Measurements from ENCODE around the gene SDK1. TPM values are rescaled to one million over a fixed set of nuclear protein-coding genes. Genes with fewer than 3 reads are reported as not detected.

The SDK1 gene
- total and polyA plus RNA-seq, 10 of the 15 experiments (the other 5 are each of a cell fraction or from before 2014, with no cell fraction given), result 0.14 to 0.33 TPM; not detected in 8

- no TSS peak for BruUV-seq (replicated peaks)
- Histone ChIP-seq H3K79me2 (ENCODE audit: control insufficient read depth, insufficient read depth, low read length) (no peaks in the 10 kb centered on the region), H4K20me1 (ENCODE audit: control insufficient read depth, insufficient read depth) (no peaks in the 10 kb centered on the region), H3K4me1 (ENCODE audit: control insufficient read depth, insufficient read depth, low read length) (no peaks in the 10 kb centered on the region), H3K9me3 (replicated peaks; ENCODE audit: control insufficient read depth, insufficient read depth, low read length) (no peaks in the 10 kb centered on the region; the same call in 2 of the 3 replicates), H2AFZ (ENCODE audit: control insufficient read depth, low read depth, low read length) (no peak overlapping the region), H3K27me3 (replicated peaks in 1 of 2; ENCODE audit: control insufficient read depth in 2 of 2, insufficient read depth in 2 of 2, low read length in 1 of 2) (no peaks in the 10 kb centered on the region), H3K4me3 (no peak overlapping the region), H3K27ac (ENCODE audit: control insufficient read depth, insufficient read depth) (no peak overlapping the region), H3K4me2 (ENCODE audit: control insufficient read depth, insufficient read depth) (no peak overlapping the region), H3K36me3 (ENCODE audit: control insufficient read depth in 2 of 2, insufficient read depth in 2 of 2, low read length in 1 of 2) (no peaks in the 10 kb centered on the region), H3K9ac (ENCODE audit: control insufficient read depth, insufficient read depth, low read length) (no peak overlapping the region)
- ATAC-seq (no peak), FAIRE-seq (no peak), DNase-seq (ENCODE audit: low read depth, low spot score) (no peak)
- POLR2A ChIA-PET, result no interaction called here
- TF ChIP-seq MTA2 (IDR thresholded peaks at IDR 0.05; ENCODE audit: low read depth), result no peak
- no peak for TF ChIP-seq SUZ12 (IDR thresholded peaks at IDR 0.05; ENCODE audit: unreplicated experiment)
- no peak for TF ChIP-seq CEBPB (IDR thresholded peaks at IDR 0.05; ENCODE audit: borderline replicate concordance in 1 of 2, low read depth in 2 of 2, low read length in 2 of 2)
- no peak for TF ChIP-seq NFYA (IDR thresholded peaks at IDR 0.05; ENCODE audit: borderline replicate concordance, low read depth, low read length)
- no peak for TF ChIP-seq SKIL (IDR thresholded peaks at IDR 0.05; ENCODE audit: low read depth, poor library complexity, severe bottlenecking)
- TF ChIP-seq WRNIP1 (IDR thresholded peaks at IDR 0.05; ENCODE audit: borderline replicate concordance, low read depth, low read length), result no peak
- no peak for TF ChIP-seq BMI1 (IDR thresholded peaks at IDR 0.05; ENCODE audit: borderline replicate concordance)
- SMC1A ChIA-PET (ENCODE audit: uncharacterized antibody, unreplicated experiment), result no interaction called here
- in situ Hi-C loops (cut with MboI) (no loop called here), intact Hi-C loops (cut with micrococcal nuclease; ENCODE audit: unreplicated experiment) (no loop called here)
- RAD21 ChIA-PET (ENCODE audit: unreplicated experiment), result no interaction called here
- CTCF ChIA-PET, result no interaction called here
- 36% methylated on average over 8 of the region's 8 CpGs for WGBS (ENCODE audit: insufficient coverage, insufficient replicate concordance, low lambda C conversion rate, missing lambda C conversion rate)
Measured at GRCh38 chr7:3888096-3888495, 587.0 kb downstream of the SDK1 start.

Measured in GM12878 (cell line).